ENCODE data around the gene SPOCK2. TPM values are rescaled to one million over a fixed set of nuclear protein-coding genes. Genes with fewer than 3 reads are reported as not detected.

SPOCK2 gene
- total and polyA plus RNA-seq, 4 donors = 24.1 to 103 (median 60.1) TPM

- Histone ChIP-seq H3K27ac (ENCODE audit: low read depth in 1 of 2, low read length in 1 of 2) (no peak overlapping the region), H3K27me3 (ENCODE audit: control insufficient read depth in 3 of 3, insufficient read depth in 3 of 3, low read length in 2 of 3) (peaks cover 0 to 30% (median 13%) of the 10 kb centered on the region in 3 donors), H3K36me3 (ENCODE audit: control insufficient read depth in 4 of 4, insufficient read depth in 4 of 4, low read length in 4 of 4) (no peaks in the 10 kb centered on the region), H3K9me3 (ENCODE audit: control insufficient read depth in 4 of 4, insufficient read depth in 3 of 4, low read length in 3 of 4) (no peaks in the 10 kb centered on the region), H3K9ac (ENCODE audit: insufficient read depth in 1 of 2, low read length in 2 of 2) (no peak overlapping the region), H3K4me3 (no peak overlapping the region), H3K4me1 (ENCODE audit: control insufficient read depth in 5 of 5, insufficient read depth in 5 of 5, low read length in 5 of 5) (peaks cover 0 to 31% (median 0%) of the 10 kb centered on the region in 5 donors)
- WGBS, 2 donors = 96 to 99% methylated on average over 3 of the region's 3 CpGs
- DNase-seq (no peak), ATAC-seq (ENCODE audit: insufficient read depth, low FRiP score) (no peak)
- TF ChIP-seq, protein P1, sequence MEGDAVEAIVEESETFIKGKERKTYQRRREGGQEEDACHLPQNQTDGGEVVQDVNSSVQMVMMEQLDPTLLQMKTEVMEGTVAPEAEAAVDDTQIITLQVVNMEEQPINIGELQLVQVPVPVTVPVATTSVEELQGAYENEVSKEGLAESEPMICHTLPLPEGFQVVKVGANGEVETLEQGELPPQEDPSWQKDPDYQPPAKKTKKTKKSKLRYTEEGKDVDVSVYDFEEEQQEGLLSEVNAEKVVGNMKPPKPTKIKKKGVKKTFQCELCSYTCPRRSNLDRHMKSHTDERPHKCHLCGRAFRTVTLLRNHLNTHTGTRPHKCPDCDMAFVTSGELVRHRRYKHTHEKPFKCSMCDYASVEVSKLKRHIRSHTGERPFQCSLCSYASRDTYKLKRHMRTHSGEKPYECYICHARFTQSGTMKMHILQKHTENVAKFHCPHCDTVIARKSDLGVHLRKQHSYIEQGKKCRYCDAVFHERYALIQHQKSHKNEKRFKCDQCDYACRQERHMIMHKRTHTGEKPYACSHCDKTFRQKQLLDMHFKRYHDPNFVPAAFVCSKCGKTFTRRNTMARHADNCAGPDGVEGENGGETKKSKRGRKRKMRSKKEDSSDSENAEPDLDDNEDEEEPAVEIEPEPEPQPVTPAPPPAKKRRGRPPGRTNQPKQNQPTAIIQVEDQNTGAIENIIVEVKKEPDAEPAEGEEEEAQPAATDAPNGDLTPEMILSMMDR (IDR thresholded peaks at IDR 0.05; ENCODE audit: control extremely low read depth, extremely low read depth) = no peak
Observed at GRCh38 chr10:72090326-72090725, 2.0 kb upstream of the SPOCK2 start.

- Histone ChIP-seq H3K27me3 (ENCODE audit: control insufficient read depth in 3 of 3, insufficient read depth in 3 of 3, low read length in 2 of 3) (peaks cover 0 to 34% (median 13%) of the 10 kb centered on the region in 3 donors), H3K4me1 (ENCODE audit: control insufficient read depth in 5 of 5, insufficient read depth in 5 of 5, low read length in 5 of 5) (peaks cover 0 to 31% (median 0%) of the 10 kb centered on the region in 5 donors), H3K27ac (ENCODE audit: low read depth in 1 of 2, low read length in 1 of 2) (peak overlapping the region in 1 of 2 donors; percentile 65), H3K9me3 (ENCODE audit: control insufficient read depth in 4 of 4, insufficient read depth in 3 of 4, low read length in 3 of 4) (no peaks in the 10 kb centered on the region), H3K4me3 (no peak overlapping the region), H3K9ac (ENCODE audit: insufficient read depth in 1 of 2, low read length in 2 of 2) (no peak overlapping the region), H3K36me3 (ENCODE audit: control insufficient read depth in 4 of 4, insufficient read depth in 4 of 4, low read length in 4 of 4) (no peaks in the 10 kb centered on the region)
- DNase-seq (peak in 1 of 3 donors; percentile 25), ATAC-seq (ENCODE audit: insufficient read depth, low FRiP score) (no peak)
- 54 to 64% methylated on average over 6 of the region's 6 CpGs for WGBS, 2 donors
- TF ChIP-seq, protein P1 (IDR thresholded peaks at IDR 0.05; ENCODE audit: control extremely low read depth, extremely low read depth) = no peak
Observed at GRCh38 chr10:72089618-72090017, 1.3 kb upstream of the SPOCK2 start.

DNA sequence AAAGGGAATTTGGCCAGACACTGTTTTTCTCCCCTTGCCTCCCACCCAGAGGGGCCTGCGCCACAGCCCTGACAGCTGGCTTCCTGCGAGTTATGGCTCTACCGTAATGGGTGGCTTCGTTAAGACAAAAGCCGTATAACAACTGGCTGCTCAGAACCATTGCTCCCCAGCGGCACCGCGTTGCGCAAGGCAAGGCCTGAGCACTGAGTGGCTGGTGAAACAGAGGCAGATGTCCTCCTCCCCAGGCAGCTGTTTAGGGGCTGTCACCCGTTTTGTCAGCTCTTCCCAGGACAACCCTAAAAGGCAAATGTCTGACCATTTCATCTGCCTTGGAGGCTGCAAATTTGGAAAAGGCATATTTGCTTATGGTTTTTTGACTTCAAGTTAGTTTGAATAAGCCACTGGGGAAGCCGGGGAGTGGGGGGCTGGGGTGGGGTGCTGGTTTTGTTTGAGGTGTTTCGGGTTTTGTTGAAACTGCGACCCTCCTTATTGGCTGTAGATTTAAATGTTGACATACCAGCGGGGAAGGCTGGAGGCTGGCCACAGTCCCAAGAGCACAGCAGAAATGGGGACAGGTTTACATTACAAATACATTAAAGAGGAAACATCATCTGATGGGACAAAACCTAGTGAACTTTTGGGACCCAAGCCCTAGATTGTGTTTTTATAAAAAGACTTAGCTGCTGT is 681 bp upstream of the SPOCK2 start:
- DNase-seq = peak; percentile 72 to 79 (median 73)
- H3K9ac ChIP-seq (ENCODE audit: insufficient read depth in 1 of 2, low read length in 2 of 2) = no peak overlapping the region

More for the DNA sequence above, 681 bp upstream of the SPOCK2 start:
- Histone ChIP-seq H3K27ac (ENCODE audit: low read depth in 1 of 2, low read length in 1 of 2) (peak overlapping the region in 1 of 2 donors; percentile 28), H3K9me3 (ENCODE audit: control insufficient read depth in 4 of 4, insufficient read depth in 3 of 4, low read length in 3 of 4) (no peaks in the 10 kb centered on the region), H3K4me1 (ENCODE audit: control insufficient read depth in 5 of 5, insufficient read depth in 5 of 5, low read length in 5 of 5) (peaks cover 0 to 31% (median 0%) of the 10 kb centered on the region in 5 donors), H3K36me3 (ENCODE audit: control insufficient read depth in 4 of 4, insufficient read depth in 4 of 4, low read length in 4 of 4) (no peaks in the 10 kb centered on the region), H3K4me3 (no peak overlapping the region), H3K27me3 (ENCODE audit: control insufficient read depth in 3 of 3, insufficient read depth in 3 of 3, low read length in 2 of 3) (peaks cover 0 to 34% (median 13%) of the 10 kb centered on the region in 3 donors)
- ATAC-seq (ENCODE audit: insufficient read depth, low FRiP score) = no peak
- WGBS, 2 donors = 33 to 40% methylated on average over 14 of the region's 14 CpGs
- TF ChIP-seq, protein P1 (IDR thresholded peaks at IDR 0.05; ENCODE audit: control extremely low read depth, extremely low read depth) = no peak
